GM19397 (cell line): ENCODE results near the gene INTS1.

Source experiments
- ATAC-seq: cut with Tn5 transposase; IDR thresholded peaks from one replicate; pipeline ENCODE4 v1.9.1; 2021; ENCODE audit warnings: mild to moderate bottlenecking, moderate library complexity; ENCODE audit not compliant: unreplicated experiment

INTS1 gene

DNA sequence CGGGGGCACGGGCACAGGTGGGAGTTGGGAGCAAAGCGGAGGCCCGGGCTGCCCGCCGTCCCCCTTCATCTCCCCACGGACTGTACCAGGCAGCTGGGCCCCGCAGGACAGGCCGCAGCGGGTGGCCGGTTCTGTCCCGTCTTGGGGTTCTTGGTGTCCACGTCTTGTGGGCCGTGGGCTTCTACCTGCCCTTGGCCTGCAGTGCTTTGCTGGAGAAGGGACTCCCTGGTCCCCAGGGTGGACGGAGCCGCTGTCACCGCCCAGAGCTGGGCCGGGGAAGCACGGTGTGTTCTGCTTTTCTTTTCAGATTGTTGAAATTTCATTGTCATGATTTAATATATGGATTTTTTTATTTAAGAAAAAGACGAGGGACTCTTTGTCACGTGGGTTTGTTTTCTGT, 38.1 kb upstream of the INTS1 start:
- ATAC-seq, result no peak

DNA sequence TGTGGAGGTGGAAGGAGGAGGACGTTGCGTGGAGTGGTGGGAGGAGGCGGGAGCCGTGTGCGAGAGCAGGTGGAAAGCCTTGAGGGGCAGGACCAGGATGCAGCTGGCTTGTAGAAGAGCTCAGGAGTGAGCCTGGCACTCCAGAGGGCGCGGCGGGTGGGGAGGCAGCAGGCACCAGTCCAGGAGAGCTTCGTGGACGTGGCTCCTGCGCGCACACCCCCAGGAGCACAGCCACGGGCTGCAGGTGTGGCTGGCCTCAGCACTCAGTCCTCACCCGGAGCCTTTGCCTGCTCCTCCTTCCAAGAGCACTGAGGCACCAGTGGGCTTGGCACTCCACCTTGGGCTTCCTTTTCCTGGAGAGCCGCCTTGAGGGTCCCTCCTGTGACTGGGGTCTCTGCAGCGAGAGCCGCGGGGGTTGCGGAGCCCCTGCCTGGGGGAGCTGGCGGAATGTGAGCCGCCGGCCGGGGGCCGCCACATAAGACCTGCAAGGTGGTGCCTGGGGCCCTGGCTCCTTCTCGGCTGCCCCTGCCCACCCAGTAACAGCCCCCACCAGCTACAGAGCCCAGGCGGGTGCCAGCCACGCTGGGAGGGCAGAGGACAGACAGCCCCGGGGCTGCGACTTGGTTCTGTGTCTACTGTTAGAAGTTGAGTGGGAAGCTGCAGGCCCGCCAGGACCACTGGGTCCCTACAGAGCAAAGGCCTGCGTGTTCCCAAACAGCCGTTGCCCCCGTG, 37.4 kb upstream of the INTS1 start:
- no peak for ATAC-seq

DNA sequence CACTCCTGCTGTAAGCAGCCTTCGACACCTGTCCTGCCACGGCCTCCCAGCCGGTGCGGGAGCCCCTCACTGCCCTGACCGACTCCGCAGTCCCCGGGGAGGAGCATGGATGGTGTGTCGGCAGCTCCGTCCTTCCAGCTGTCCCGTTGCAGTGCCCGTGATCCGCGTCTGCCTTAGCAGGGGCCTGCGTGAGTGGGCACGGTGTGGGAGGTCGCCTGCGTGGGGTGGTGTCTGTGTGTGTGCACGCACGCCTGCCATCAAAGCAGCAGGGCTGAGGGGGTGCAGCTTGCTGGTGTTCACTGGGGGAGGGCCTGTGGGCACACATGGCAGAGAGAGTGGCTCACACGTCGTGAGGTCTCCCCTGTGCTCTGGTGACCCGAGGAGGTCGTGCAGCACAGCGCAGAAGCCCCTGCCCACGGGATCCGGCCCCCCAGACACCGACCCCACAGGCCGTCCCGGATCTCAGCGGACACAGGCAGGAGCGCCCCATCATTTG, 36.6 kb upstream of the INTS1 start:
- no peak for ATAC-seq

DNA sequence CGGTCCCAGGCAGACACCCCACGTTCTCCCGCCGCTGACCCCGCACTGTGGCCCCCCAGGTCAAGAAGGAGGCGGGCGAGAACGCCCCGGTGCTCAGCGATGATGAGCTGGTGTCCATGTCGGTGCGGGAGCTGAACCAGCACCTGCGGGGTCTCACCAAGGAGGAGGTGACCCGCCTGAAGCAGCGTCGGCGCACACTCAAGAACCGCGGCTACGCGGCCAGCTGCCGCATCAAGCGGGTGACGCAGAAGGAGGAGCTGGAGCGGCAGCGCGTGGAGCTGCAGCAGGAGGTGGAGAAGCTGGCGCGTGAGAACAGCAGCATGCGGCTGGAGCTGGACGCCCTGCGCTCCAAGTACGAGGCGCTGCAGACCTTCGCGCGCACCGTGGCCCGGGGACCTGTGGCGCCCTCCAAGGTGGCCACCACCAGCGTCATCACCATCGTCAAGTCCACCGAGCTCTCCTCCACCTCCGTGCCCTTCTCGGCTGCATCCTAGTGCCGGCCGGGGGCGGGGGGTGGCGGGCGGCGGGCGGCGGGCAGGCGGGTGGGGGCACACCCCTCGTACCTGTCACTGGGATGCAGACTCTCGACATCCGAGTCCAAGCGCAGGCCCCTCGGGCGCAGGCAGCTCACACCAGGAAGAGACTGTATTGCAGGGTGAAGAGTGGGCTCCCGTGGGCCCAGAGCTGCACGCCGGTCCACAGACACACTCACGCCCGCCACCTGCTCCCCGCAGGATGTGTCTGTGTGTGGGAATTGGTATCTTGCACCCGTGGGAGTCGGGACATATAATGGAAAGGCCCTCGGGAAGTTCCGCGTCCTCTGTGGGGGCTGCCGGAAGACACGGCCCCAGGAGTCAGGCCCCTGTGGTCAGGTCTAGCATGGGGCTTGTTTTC, 35.9 kb upstream of the INTS1 start:
- no peak for ATAC-seq

DNA sequence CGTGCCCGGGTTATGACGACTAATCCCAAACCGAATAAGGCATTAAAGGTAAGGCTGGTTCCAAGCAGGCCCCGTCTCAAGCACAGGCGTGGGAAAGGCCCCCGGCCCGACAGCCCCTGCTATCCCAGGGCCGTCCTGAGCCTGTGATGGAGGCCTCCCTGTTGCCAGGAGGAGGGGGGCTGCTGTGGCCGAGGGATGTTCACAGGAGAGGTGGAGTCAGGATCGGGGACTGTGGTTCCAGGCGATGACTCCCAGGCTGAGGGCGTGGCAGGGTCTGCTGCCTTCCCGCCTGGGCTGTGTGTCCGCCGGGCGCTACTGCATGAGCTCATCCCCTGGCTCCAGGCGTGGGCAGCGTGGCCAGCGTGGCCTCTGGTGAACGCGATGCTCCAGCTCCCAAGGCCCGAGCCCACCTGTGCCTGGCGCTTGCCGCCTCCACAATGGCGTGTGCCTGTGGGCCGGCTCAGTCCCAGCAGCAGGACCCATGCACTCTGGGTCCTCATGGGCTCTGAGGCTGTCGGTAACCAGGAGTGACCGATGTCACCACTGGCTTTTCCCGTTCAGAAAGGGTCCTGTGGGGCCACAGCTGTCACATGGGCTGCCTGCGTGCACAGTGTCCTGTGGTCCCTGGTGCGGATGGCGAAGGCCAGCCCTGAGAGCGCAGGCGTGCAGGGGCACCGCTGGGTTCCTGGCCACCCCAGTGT, 35.1 kb upstream of the INTS1 start:
- no peak for ATAC-seq

- no peak for ATAC-seq
These were observed 34.5 kb upstream of the INTS1 start for GRCh38 chr7:1538544-1539180.

DNA sequence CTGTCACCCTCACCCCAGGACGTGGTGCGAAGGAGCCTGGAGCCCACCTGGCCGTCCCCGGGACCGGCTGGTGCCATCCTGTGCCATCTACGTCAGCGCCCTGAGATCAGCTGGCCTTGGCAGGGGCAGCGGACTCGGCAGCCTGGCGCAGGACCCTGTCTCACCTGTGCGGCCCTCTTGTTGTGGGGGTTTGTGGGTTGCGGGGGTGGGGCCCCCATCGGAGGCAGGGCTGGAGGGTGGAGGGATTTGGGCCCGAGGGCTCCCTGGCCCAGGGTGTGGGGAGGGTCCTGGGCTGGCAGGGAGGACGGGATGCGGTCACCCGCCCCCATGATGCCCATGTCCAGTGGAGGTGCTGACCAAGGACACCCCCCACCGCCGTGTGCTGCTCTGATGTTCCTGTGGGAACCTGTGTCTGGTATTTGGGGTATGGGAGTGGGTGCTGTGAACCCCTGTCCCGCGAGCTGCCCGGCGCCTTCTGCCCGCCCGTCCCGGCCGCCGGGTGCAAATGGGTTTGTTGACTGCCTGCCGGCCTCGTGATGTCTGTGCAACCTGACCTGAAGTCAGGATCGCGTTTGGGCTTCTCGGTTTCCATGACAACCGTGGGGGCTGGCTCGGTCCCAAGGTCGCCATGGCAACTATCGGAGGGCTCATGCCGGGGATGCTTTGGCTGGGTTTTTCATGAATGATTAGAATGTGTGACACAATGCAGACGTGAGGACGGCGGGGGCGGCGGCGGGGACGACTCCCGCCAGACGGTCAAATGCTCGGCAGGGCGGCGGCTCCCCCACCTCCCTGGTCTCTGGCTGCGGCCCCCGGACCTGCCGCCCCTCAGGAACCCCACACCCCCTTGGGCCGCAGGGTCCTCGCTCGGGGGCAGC, 33.6 kb upstream of the INTS1 start:
- ATAC-seq, result no peak

DNA sequence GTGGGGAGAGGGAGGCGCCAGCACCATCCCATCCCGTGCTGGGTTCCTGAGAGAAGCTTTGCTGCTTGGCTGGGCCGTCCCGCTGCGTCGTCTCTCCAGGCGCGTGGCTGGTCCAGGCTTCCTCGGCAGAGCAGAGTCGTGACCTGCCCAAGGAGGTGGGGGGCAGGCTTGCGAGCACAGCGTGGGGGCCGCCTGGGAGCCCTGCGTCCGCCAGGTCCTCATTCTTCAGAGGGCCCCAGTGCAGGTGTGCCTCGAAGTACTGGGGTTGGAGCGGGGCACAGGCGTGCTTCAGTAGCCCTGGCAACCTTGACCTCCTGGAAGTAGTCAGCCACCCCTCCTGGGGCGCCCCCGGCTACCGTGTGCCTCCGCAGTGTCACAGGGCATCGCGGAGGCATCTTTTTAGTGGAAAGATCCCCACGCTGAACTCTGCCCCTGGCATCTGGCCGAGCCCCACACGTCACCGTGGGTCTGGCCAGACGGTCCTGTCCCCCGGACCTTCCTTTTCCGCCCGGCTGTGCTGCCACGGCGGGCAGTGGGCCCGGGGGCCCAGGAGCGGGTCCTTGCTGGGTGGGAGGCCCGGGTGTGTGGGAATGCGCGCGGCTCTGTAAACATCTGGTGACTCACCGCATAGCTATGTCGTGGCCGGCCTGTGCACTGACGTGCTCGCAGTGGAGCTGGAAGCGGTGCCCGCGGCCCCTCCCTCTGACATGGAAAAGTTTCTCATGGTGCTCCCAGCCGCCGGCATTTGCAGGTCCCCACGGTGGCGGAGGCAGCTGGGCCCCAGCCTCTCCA, 32.8 kb upstream of the INTS1 start:
- ATAC-seq, result no peak

DNA sequence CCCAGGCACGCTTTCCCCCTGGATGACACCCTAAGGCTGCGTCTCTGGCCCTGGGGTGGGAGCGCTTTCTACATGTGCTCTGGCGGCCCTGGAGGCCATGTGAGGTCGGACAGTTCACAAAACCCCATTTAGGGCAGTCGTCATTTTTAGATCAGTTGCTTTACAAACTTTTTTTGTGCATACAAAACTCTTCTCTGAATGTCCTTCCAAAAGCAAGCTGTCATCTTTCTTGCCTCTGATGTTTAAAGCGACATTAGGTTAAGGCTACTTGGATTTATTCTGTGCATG, 32.2 kb upstream of the INTS1 start:
- ATAC-seq, result no peak

DNA sequence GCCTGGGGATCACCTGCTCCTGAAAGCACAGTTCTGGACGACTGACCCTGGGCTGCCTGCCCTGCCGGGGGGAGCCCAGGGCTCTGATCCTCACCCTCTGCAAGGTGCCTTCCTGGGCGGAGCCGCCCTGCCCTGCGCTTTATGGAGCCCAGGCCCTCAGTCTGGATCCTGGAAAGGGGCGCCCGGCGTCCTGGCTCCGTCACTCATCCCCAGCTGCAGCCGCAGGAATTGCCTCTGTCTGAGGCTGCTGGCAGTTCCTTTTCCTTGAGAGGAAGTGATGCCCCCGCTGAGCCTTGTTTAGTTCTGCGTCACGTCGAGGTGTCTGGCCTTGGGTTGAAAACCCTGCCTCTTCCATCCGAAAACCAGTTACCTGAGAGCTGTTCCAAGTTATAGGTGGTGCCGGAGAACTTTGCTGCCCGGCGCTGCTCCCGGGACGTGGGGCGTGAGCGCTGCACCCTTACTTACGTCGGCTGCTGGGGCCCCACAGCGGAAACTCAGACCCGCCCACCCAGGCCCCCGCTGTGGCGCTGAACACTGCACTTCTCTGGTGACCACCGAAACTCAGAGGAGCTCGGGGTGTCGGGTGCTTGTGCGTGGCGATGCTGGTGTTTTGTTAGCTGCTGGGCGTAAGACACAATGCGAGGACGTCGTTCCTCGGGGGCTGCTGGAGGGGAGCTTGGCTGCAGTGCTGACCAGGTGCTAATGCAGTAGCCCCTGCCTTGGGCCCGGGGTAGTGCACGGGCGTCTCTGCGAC, 31.7 kb upstream of the INTS1 start:
- ATAC-seq, result no peak

GRCh38 chr7:1535100-1535458, 30.9 kb upstream of the INTS1 start:
- ATAC-seq, result no peak

GRCh38 chr7:1534330-1535099, 30.3 kb upstream of the INTS1 start:
- ATAC-seq, result no peak

DNA sequence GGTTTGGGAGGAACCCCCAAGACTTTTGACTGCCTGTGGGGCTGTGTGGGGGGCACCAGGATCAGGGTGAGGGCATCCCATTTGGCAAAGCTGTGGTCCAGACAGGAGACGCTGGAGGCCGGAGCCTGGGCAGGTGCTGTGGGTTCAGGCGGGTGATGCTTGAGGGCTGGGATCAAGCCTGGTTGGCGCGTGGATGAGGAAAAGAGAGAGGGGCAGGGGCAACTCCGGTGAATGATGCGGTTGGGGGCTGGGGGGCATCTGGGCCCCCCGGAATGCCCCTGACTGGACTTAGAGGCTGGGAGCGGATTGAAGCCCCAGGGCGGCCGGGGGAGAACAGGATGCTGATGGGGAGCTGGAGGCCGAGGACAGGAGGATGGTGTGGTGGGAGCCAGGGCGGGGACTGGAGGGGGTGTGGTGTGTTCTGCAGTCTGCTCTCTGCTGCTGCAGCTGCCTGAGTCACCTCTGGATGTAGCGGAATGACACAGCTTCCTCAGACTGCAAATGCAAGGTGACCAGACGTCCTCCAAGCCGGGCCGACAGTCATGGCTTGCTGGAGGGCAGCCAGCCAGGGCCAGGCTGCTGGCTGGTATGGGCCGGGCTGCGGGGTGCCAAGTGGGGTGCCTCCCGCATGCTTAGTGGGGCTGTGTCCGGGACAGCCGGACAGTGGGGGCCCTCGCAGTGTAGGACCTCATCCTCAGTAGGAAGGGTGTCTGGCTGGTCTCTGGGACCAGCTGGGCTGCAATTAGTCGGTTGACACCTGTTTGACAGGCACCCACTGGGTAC, 29.5 kb upstream of the INTS1 start:
- ATAC-seq, result no peak

DNA sequence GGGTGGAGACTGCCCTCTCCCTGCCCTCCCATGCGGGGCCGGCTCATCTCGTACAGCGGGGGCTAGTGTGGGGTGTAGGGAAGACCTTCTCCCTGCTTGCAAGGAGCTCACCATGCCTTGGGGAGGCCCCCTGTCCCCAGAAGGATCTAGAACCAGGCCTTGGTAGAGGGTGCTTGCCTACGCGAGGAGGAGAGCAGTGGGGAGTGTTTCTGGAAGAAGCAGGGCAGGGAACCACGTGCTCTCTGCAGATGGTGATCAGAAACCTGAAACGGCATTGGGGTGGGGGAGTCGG, 29.0 kb upstream of the INTS1 start:
- no peak for ATAC-seq

GRCh38 chr7:1532456-1533254, 28.5 kb upstream of the INTS1 start:
- ATAC-seq, result no peak

DNA sequence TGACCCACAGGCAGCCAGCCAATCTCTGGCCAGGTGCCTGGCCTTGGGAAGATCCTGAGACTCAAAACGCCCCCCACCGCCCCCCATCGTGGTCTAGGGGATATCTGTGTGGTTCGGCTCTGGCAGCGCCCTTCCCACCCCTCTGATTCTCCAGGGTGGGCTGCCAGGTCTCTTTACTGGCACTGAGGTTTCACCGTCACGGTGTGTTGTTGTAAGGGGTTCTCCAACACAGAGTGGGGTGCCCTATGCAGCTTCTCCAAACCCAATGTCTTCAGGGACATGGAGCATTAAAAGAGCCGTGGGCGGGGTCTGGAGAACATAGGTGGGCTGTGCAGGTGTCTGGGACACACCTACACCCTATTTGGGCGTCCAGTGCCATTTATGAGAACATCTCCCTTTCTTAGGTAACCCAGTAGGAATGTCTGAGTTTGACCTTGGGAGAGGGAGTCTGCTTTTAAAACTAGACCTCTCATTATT, 27.8 kb upstream of the INTS1 start:
- no peak for ATAC-seq
